Spinal cord (tissue), 10 donors: ENCODE results near the gene DEAF1. TPM values are rescaled to one million over a fixed set of nuclear protein-coding genes. Genes with fewer than 3 reads are reported as not detected.

ENCODE experiments used
- DNase-seq, 6 donors: peaks; one replicate each; pipeline versions ENCODE4 v3.0.0 to v3.0.0-alpha.2; 2013 to 2015; ENCODE audit warnings: low spot score in 6 of 6, low read depth in 4 of 6
- H3K27ac ChIP-seq: one replicate; pipeline ENCODE4 v1.5.1; 2013; ENCODE audit warnings: low read depth, low read length, control low read depth
- H3K27me3 ChIP-seq: one replicate; pipeline ENCODE4 v1.6.1; 2013; ENCODE audit warnings: low read length; ENCODE audit not compliant: control insufficient read depth, insufficient read depth
- H3K36me3 ChIP-seq: one replicate; pipeline ENCODE4 v1.6.1; 2013; ENCODE audit warnings: low read length; ENCODE audit not compliant: control insufficient read depth, insufficient read depth
- H3K4me1 ChIP-seq: one replicate; pipeline ENCODE4 v1.6.1; 2013; ENCODE audit warnings: low read length; ENCODE audit not compliant: control insufficient read depth, insufficient read depth
- H3K4me3 ChIP-seq: one replicate; pipeline ENCODE4 v1.5.1; 2013; ENCODE audit warnings: low read depth, low read length, control low read depth
- H3K9me3 ChIP-seq: one replicate; pipeline ENCODE4 v1.6.1; 2013; ENCODE audit warnings: low read length; ENCODE audit not compliant: control insufficient read depth, insufficient read depth
- WGBS: methylation state at CpG from one replicate; pipeline ENCODE4 v1.1.5; 2013; ENCODE audit warnings: missing lambda C conversion rate; ENCODE audit not compliant: insufficient coverage; 5-methylcytosine and 5-hydroxymethylcytosine counted together
- polyA plus RNA-seq, 2 donors: library from polyadenylated mRNA; unstranded; fragments of 120-200 nt; gene quantifications; one replicate each; pipeline ENCODE4 v1.2.1, GENCODE V29; 2013; ENCODE audit not compliant: insufficient read length in 2 of 2
- total RNA-seq, 2 donors: library from RNA; depleted of rRNA in 1 of 2; stranded (reverse); fragments of 120-200 nt in 1 of 2; fragments of >200 nt in 1 of 2; gene quantifications; one replicate each; pipeline versions ENCODE4 v1.2.3 to v1.2.4, GENCODE V29; 2013 to 2014
- donor health status: healthy.

The DEAF1 gene
- total and polyA plus RNA-seq, 4 donors = 45.3 to 242 (median 154) TPM

- no peak overlapping the region for H3K4me3 ChIP-seq
- WGBS = 27% methylated on average over 12 of the region's 28 CpGs
- no peaks in the 10 kb centered on the region for H3K9me3 ChIP-seq
- H3K4me1 ChIP-seq = no peaks in the 10 kb centered on the region
- H3K36me3 ChIP-seq = peaks cover 38% of the 10 kb centered on the region
- H3K27ac ChIP-seq = no peak overlapping the region
- H3K27me3 ChIP-seq = peaks cover 43% of the 10 kb centered on the region
- DNase-seq = no peak
These were observed 67.8 kb downstream of the DEAF1 start for GRCh38 chr11:627308-627576.

- Histone ChIP-seq H3K9me3 (no peaks in the 10 kb centered on the region), H3K27ac (no peak within 1 kb of the TSS), H3K4me1 (no peaks in the 10 kb centered on the region), H3K36me3 (peaks cover 41% of the 10 kb centered on the region), H3K27me3 (peaks cover 43% of the 10 kb centered on the region), H3K4me3 (no peak within 1 kb of the TSS)
- 7% methylated on average over 56 of the region's 72 CpGs for WGBS
- DNase-seq = no peak
These were observed 68.3 kb downstream of the DEAF1 start, which contains the start of gene SCT for GRCh38 chr11:626475-627307. Gene SCT, minus strand, starts transcription at chr11:627181. Its CDS starts 38 bp downstream, at chr11:627143.

DNA sequence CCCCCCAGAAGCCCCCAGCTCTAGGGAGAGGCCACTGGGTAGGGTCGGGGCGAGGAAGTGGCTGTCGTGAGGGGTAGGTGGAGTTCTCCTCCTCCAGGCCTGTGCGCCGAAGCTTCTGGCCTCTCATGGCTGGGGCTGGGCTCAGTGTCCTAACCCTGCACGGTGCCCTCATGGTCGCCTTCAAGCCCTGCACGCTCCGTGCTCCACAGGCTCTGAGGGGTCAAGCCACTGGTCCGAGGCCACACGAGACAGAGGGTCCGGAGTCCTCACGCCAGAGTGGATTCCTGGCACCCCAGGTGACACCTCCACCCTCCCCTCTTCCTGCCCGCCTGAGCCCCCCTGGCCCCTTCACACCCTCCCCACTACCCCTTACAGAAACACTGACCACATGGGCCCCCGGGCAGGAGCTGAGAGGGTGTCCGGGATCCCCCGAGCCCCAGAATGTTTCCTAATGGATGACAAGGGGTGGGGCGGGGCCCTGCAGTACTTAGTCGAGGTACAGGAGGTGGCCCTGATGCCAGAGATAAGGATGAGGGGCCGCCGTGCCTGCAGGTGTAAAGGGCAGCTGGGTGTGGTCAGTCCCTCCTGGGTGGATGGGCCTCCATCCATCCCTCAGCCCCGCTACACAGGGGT, 69.3 kb downstream of the DEAF1 start:
- no peak for DNase-seq
- WGBS = 73% methylated on average over 19 of the region's 22 CpGs
- H3K36me3 ChIP-seq = peaks cover 49% of the 10 kb centered on the region
- H3K27ac ChIP-seq = no peak overlapping the region
- H3K4me1 ChIP-seq = peaks cover 3% of the 10 kb centered on the region
- no peaks in the 10 kb centered on the region for H3K9me3 ChIP-seq
- H3K4me3 ChIP-seq = no peak overlapping the region
- H3K27me3 ChIP-seq = peaks cover 43% of the 10 kb centered on the region

DNA sequence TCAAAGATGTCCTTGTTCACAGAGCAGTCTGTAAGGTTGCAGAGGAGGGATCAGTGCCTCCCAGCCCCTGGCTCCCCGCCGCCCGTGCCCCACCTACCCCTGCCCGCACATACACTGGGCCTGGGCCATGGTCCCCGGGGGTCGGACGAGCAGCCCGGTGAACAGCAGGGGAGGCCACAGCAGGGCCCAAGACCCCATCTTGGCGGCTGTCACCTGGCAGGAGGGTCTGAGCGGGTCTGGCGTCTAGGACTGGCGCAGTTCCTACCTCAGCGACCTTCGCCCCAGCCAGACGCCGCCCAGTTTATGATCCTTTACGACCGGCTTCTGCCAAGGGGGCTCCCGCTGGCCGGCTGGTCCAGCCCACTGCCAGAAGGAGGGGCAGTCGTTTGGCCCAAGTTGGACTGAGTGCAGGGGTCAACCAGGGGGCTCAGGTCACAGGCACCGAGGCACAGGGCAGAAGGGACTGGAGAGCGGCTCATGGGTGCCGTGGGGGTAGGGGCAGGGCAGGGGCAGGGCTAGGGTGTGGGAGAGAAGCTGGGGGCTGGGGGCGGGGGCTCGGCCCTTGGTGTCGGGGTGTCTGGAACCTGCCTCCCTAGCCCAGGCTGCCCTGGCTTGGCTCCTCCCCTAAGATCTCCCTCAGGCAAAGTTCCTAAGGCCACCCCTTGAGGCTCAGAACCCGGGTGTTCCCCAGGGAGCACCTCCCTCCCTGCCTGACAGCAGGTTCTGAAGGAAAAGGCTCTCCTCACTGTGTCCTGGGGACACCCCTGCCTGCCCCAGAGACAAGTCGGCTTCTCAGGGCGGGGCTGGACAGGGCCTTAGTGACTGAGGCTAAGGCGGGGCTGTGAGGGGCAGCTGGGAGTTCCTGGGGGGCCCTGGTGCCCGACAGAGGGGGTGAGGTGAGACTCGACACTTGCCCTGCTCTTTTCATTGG, 70.1 kb downstream of the DEAF1 start, which contains the start of gene CDHR5:
Gene CDHR5 (minus strand): TSS at position 251 of the 931 bp plus-strand sequence. CDS start 53 bp downstream, at position 198.
- peaks cover 56% of the 10 kb centered on the region for H3K36me3 ChIP-seq
- peaks cover 3% of the 10 kb centered on the region for H3K4me1 ChIP-seq
- H3K27me3 ChIP-seq = peaks cover 43% of the 10 kb centered on the region
- WGBS = 52% methylated on average over 33 of the region's 33 CpGs
- DNase-seq = no peak
- no peak within 1 kb of the TSS for H3K27ac ChIP-seq
- H3K9me3 ChIP-seq = no peaks in the 10 kb centered on the region
- no peak within 1 kb of the TSS for H3K4me3 ChIP-seq

GRCh38 chr11:623999-624704, 70.9 kb downstream of the DEAF1 start:
- peaks cover 43% of the 10 kb centered on the region for H3K27me3 ChIP-seq
- no peaks in the 10 kb centered on the region for H3K9me3 ChIP-seq
- WGBS = 84% methylated on average over 22 of the region's 25 CpGs

GRCh38 chr11:623349-623869, 71.6 kb downstream of the DEAF1 start:
- H3K27ac ChIP-seq = no peak overlapping the region
- peaks cover 3% of the 10 kb centered on the region for H3K4me1 ChIP-seq
- DNase-seq = no peak
- WGBS = 75% methylated on average over 15 of the region's 15 CpGs
- H3K9me3 ChIP-seq = no peaks in the 10 kb centered on the region
- peaks cover 72% of the 10 kb centered on the region for H3K36me3 ChIP-seq
- H3K4me3 ChIP-seq = no peak overlapping the region
- peaks cover 41% of the 10 kb centered on the region for H3K27me3 ChIP-seq

More at GRCh38 chr11:623999-624704, 70.9 kb downstream of the DEAF1 start:
- Histone ChIP-seq H3K4me3 (no peak overlapping the region), H3K27ac (no peak overlapping the region), H3K36me3 (peaks cover 65% of the 10 kb centered on the region), H3K4me1 (peaks cover 3% of the 10 kb centered on the region)
- DNase-seq = no peak

DNA sequence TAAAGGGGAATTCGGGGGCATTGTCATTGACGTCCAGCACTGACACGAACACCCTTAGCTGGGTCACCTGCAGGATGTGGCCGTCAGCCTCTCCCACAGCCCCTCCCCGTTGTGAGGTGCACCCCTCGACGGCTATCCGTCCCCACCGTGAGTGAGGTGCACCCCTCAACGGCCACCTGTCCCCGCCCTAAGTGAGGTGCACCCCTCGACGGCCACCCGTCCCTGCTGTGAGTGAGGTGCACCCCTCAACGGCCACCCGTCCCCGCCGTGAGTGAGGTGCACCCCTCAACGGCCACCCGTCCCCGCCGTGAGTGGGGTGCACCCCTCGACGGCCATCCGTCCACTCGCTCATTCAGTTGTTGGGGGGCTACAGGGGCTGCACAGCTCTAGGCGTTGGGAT, 73.2 kb downstream of the DEAF1 start:
- H3K27ac ChIP-seq = no peak overlapping the region
- DNase-seq = no peak
- H3K27me3 ChIP-seq = peaks cover 30% of the 10 kb centered on the region

GRCh38 chr11:620935-621814, 73.8 kb downstream of the DEAF1 start:
- Histone ChIP-seq H3K4me3 (no peak overlapping the region), H3K27ac (no peak overlapping the region), H3K4me1 (peaks cover 11% of the 10 kb centered on the region), H3K36me3 (peaks cover 88% of the 10 kb centered on the region), H3K9me3 (no peaks in the 10 kb centered on the region), H3K27me3 (peaks cover 24% of the 10 kb centered on the region)
- no peak for DNase-seq
- 78% methylated on average over 42 of the region's 45 CpGs for whole genome bisulfite sequencing

More for the DNA sequence above, 73.2 kb downstream of the DEAF1 start:
- H3K9me3 ChIP-seq = no peaks in the 10 kb centered on the region
- peaks cover 82% of the 10 kb centered on the region for H3K36me3 ChIP-seq
- WGBS = 86% methylated on average over 20 of the region's 27 CpGs
- no peak overlapping the region for H3K4me3 ChIP-seq
- H3K4me1 ChIP-seq = peaks cover 4% of the 10 kb centered on the region
